DMS53 treated with DMSO at 0.1 percent for 48 hours (cell line): Measurements from ENCODE around the gene PXMP4.

Experiments used
- DNase-seq: peaks from one replicate; lab custom pipeline; 2025; ENCODE audit not compliant: unreplicated experiment; lab: John Stamatoyannopoulos, UW

Gene PXMP4

GRCh38 chr20:33685328-33686099, 34.6 kb downstream of the PXMP4 start:
- DNase-seq, result no peak

- DNase-seq, result no peak
Observed at GRCh38 chr20:33684533-33685327, 35.4 kb downstream of the PXMP4 start.

DNA sequence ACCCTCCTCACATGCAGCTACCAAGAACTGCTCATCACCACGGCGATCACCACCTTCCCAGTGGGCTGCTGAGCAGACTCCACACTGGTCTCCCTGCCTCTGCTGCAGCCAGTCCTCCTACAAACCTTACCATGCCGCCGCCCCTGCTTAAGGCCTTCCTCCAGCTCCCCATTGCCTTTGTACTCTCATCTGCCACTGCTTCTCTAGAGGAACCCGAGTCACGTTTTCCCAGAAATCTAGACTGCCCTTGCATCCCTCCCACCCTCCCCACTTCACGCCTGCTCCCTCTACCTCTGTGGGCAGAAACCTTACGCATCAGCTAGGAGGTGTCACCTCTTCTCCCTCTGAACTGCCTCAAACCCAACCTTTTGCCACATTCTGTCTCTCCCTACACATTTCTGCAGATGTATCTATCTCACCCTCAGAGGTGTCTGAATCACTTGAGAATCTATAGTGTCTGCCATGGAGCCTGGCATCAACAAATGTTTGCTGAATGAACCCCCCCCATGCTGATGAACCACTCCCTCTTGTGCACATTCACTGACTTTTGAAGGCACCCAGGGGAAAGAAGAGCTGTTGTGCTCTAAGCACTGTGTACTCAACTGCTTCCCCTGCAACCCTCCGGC, 38.3 kb downstream of the PXMP4 start:
- no peak for DNase-seq

DNA sequence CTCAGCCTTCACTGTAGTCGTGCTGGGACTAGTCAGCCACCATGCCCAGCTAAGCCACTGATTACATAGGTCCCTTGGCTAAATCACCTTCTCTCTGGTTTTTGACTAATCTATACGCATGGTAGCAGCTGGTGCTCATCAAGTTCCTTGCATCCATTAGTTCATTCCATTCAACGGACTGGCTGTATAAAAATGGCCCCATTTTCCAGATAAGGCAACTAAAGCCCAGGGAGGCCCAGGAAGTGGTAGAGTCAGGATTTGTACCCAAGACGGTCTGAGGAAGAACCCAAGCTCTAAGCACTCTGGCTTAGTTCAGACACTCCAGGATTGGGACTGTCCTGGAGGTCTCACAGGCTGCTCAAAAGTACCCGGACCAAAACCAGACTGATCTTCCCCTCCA, 38.8 kb downstream of the PXMP4 start:
- no peak for DNase-seq

GRCh38 chr20:33680686-33681085, 39.4 kb downstream of the PXMP4 start:
- DNase-seq, result no peak

GRCh38 chr20:33679758-33680485, 40.2 kb downstream of the PXMP4 start:
- no peak for DNase-seq

- DNase-seq, result no peak
Observed at GRCh38 chr20:33677991-33678702, 42.0 kb downstream of the PXMP4 start.

DNA sequence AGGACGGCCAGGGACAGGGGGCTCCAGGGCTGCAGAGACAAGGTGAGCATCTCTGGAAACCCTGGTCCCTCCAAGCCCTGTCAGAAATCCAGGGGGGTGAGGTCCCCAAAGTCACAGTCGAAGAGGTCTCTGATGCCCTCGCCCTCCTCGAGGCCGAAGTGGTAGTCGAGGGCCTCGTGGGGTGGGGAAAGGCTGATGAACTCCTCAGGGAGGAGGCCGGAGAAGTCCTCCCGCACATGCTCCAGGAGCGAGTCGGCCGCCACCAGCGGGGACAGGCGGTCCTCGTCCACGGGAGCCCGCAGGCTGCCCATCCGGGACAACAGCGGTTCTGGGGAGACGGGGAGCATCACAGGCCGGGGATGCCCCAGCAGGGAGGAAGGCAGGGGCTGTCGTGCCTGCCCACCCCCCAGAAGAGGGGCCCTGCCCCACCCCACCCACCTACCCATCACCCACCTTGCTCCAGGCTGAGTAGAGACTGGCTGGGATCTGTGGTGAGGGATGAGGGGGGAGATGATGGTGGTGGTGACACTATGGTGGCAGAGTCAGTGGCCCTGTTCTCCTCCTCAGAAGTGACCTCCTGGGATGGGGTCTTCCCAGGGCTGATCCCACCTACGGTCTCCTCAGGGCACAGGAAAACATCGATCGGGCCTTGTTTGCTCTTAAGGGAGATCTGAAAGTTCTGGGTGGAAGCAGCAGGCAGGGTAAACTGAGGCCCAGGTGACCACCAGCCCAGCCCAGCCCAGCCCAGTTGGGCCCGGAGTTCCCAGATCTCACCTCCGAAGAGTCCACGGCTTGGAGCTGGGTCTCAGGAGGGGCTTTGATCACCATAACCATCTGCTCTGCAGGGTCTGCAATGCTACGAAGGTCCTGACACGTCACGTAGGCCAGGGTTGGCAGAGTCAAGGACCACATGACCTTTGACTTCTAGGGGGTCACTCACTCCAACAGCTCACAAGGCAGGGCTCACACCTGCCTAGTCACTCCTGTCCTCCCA, 43.2 kb downstream of the PXMP4 start:
- DNase-seq, result no peak

DNA sequence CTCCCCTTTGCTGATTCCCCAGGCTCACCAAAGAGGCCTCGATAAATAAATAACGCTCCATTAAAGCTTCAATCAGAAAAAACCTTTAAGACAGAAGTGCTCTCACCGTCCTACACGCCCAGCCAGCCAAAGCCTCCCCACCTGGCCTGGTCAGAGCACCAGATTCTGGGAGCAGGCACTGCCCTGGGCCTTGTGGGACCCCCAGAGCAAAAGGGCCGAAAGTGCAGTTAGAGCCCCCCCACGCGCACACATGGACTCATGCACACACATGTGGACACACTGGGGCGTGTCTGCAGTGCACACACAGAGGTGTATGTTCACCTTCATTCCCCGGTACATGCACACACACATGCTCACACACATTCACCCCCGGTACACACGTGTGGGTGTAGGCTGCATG, 44.0 kb downstream of the PXMP4 start:
- no peak for DNase-seq

- DNase-seq, result no peak
Observed at GRCh38 chr20:33675136-33675959, 44.8 kb downstream of the PXMP4 start.

DNA sequence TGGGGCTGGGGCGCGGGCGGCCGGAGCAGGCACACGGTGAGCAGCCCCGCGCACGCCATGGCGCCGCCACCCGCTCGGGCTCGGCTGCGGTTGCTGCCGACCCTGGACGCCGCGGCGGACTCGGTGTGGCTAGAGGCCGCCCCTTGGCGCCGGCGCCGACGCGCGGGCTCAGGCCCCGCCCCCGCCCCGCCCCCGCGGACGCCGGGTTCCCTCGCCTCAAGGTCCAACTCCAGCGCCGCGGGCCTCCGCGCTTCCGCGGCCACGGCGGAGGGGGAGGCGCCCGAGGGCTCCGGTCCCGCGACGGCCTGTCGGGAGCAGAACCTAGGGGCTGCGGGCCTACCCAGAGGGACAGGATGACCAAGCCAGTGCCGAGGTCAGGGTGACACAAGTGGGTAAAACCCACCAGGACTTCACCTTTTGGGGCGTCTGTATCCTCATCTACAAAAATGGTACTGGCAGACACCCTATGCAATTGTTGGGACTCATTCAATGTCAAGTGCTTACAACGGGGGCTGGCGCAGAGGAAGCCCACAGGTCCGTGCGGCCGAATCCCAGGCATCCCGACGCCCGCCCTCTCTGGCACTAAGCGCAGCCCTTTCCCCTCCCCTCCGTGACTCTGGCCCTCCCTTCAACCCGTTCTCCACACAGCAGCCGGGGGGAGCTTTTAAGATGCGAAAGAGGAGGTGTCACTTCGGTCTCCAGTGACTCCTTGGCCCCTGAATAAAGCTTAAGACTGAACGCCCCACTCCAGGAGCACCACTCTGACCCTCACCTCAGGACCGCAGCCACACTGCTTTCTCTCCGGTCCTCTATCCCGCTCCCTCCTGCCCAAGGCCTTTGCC, 45.6 kb downstream of the PXMP4 start, which contains the start of gene NECAB3:
TSS of gene NECAB3 (minus strand) at position 135 of the 842 bp plus-strand sequence. CDS start at position 59, 76 bp downstream.
- peak; percentile 42 for DNase-seq

DNA sequence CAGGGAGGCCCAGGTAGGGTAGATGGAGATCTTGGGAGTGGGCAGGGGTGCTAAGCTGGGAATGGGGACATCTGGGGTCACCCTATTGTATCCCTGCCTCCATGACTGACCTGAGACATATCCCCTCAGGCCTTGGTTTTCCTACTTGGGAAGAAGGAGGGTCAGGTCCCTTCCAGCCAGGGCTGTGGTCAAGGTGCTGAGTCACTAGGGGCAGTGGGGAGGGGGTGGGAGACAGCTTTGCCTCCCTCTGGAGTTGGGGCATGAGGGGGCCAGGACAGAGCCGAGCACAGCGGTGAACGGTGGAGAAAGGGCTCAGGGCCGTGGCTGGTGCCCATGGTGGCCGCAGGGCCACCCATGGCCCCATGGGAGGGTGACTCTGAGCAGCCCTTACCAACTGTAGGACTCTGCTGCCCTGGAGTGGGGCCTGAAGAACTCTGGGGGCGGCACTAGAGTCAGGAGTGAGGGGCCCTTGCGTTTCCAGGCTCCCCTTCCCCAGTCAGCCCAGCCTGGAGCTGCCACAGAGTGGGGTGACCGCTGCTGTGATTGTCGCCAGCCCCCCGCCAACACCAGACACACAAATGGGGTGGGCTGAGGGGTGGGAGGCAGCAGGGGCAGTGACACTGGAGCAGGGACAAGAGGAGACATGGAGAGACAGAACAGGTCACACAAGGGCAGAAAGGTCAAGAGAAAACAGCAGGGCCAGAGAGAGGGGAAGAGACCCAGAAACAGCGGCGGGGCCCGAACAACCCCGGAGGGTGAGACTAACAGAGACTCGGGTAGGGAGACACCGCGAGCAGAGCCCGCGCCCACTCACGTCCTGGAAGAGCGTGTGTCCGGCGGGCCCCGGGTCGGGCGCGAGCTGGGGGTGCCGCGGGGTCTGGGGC, 46.5 kb downstream of the PXMP4 start:
- no peak for DNase-seq

GRCh38 chr20:33673114-33673409, 47.0 kb downstream of the PXMP4 start:
- no peak for DNase-seq

GRCh38 chr20:33672426-33673113, 47.5 kb downstream of the PXMP4 start:
- no peak for DNase-seq

- no peak for DNase-seq
Observed at GRCh38 chr20:33671573-33672288, 48.4 kb downstream of the PXMP4 start.
